GM10248 (cell line): ENCODE data around the gene NDUFA7.
"Not testable (repeated sequence)": the region's sequence is repeated elsewhere in the genome, so short reads cannot be mapped to it uniquely, and the experiment has no call there.

Experiments used
- CTCF ChIA-PET: fragments of 300-600 bp; sonication (Branson Sonifier 250); formaldehyde crosslinking; extraction: SDS; loops from one replicate; lab custom pipeline; 2021; ENCODE audit warnings: antibody characterized with exemption; lab: Yijun Ruan, JAX
- POLR2A ChIA-PET: fragments of 350-650 bp; sonication (Branson Sonifier 250); formaldehyde crosslinking; extraction: SDS; loops from one replicate; lab custom pipeline; 2020; ENCODE audit warnings: antibody characterized with exemption; lab: Yijun Ruan, JAX
- DNase-seq: peaks from one replicate; pipeline ENCODE4 v3.0.0; 2012; ENCODE audit errors: extremely low spot score
- TF ChIP-seq, protein P1 (sequence below): IDR thresholded peaks from 2 replicates; pipeline ENCODE4 v1.5.1; 2012; ENCODE audit warnings: mild to moderate bottlenecking, low read depth; ENCODE audit errors: extremely low read depth, missing control alignments, control extremely low read depth

The NDUFA7 gene

DNA sequence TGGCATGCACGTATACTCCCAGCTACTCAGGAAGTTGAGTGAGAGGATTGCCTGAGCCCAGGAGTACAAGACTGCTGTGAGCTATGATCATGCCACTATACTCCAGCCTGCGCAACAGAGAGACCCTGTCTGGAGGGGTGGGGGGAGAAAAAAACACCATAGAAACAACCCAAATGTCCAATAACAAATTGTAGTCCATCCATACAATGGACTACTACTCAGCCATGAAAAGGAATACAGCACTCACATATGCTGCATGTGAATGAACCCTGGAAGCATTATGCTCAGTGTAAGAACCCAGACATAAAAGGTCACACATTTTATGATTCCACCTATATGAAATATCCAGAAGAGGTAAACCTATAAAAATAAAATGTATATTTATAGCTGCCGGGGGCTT lies 55.3 kb downstream of the NDUFA7 start:
- ChIA-PET CTCF (interaction anchor here (1.2 to 1.6 kb wide), 2 partner anchors 26 to 698 kb away, joined by 3 read pairs; no protein-coding TSS in a partner anchor), POLR2A (interaction anchor here (0.6 kb wide), 1 partner anchor 321 kb away, joined by 3 read pairs; no protein-coding TSS in a partner anchor)
- DNase-seq = no peak
- TF ChIP-seq, protein P1, sequence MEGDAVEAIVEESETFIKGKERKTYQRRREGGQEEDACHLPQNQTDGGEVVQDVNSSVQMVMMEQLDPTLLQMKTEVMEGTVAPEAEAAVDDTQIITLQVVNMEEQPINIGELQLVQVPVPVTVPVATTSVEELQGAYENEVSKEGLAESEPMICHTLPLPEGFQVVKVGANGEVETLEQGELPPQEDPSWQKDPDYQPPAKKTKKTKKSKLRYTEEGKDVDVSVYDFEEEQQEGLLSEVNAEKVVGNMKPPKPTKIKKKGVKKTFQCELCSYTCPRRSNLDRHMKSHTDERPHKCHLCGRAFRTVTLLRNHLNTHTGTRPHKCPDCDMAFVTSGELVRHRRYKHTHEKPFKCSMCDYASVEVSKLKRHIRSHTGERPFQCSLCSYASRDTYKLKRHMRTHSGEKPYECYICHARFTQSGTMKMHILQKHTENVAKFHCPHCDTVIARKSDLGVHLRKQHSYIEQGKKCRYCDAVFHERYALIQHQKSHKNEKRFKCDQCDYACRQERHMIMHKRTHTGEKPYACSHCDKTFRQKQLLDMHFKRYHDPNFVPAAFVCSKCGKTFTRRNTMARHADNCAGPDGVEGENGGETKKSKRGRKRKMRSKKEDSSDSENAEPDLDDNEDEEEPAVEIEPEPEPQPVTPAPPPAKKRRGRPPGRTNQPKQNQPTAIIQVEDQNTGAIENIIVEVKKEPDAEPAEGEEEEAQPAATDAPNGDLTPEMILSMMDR = no peak

GRCh38 chr19:8264248-8264647 lies 56.9 kb downstream of the NDUFA7 start:
- CTCF ChIA-PET = interaction anchor here (1.9 kb wide), 1 partner anchor 90 kb away, joined by 5 read pairs; no protein-coding TSS in a partner anchor
- not testable (repeated sequence) for DNase-seq
- POLR2A ChIA-PET = interaction anchor here (0.6 kb wide), 1 partner anchor 27 kb away, joined by 8 read pairs; no protein-coding TSS in a partner anchor

DNA sequence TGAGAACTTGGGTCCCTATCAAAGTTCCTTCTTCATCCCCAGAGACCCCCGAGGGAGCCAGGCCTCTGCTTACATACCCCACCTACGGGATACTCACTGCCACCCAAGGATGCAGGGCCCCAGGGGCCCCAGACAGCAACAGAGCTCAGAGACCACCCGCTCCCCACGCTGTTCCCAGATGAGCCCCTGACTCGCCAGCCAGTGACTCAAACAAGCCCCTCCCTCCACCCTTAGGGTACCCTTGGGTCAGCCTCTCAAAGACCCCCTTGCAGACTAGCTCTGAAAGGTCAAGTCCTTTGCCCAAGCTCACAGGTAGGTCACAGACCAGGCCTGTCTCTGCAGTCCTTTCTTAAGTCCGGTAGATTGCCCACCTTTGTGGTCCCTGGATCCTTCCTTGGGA lies 58.7 kb downstream of the NDUFA7 start:
- TF ChIP-seq, protein P1 = no peak
- POLR2A ChIA-PET = no interaction called here
- CTCF ChIA-PET = interaction anchor here (1.1 to 2.3 kb wide), 4 partner anchors 10 to 105 kb away, joined by 3 to 9 read pairs (median 4); no protein-coding TSS in a partner anchor
- no peak for DNase-seq

- ChIA-PET POLR2A (no interaction called here), CTCF (interaction anchor here (1.1 to 2.3 kb wide), 4 partner anchors 9 to 104 kb away, joined by 3 to 9 read pairs (median 4); no protein-coding TSS in a partner anchor)
- no peak for DNase-seq
- TF ChIP-seq, protein P1 = no peak
These were observed 59.3 kb downstream of the NDUFA7 start for GRCh38 chr19:8261881-8262280.

DNA sequence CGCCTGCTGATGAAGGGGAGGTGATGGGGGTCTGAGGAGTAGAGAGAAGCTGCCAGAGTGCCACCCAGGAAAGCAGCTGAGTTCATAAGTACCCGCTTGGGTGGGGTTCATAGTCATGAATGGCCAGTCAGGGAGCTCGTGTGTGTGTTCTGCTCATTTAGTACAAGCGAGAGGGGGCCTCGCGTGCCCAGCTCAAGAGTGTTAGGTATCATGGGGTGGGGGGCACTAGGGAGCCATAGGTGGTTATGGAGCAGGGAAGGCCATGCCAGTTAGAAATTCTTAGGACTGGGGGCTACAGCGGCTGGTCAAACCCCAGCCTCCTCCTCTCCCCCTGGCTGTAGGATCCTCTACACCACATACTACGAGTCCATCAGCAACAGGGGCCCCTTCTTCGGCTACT lies 59.8 kb downstream of the NDUFA7 start:
- CTCF ChIA-PET = interaction anchor here (1.1 to 2.3 kb wide), 3 partner anchors 9 to 103 kb away, joined by 3 to 9 read pairs (median 3); no protein-coding TSS in a partner anchor
- no peak for DNase-seq
- POLR2A ChIA-PET = no interaction called here
- TF ChIP-seq, protein P1 = no peak
